SKM-1 (cell line): ENCODE data around the gene GMCL1.

ENCODE experiments used
- DNase-seq: peaks from one replicate; lab custom pipeline; 2025; ENCODE audit not compliant: unreplicated experiment; lab: John Stamatoyannopoulos, UW

Gene GMCL1

DNA sequence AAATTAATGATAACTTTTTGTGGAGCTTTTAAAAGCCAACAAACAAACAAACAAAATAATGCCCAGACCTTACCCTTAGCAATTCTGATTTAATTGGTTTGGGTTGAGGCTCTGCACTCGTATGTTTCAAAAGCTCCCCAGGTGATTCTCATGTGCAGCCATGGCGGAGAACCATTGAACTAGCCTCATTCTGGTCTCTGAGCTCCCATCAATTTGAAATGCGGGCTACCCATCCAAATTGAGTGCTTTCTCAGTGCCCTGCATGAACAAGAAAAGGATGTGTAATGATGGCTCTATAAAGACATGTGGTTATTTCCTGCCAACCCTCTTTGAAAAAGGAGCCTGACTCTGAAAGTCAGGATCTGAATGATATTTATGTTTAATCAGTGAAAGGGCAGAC, 93.7 kb downstream of the GMCL1 start:
- no peak for DNase-seq

DNA sequence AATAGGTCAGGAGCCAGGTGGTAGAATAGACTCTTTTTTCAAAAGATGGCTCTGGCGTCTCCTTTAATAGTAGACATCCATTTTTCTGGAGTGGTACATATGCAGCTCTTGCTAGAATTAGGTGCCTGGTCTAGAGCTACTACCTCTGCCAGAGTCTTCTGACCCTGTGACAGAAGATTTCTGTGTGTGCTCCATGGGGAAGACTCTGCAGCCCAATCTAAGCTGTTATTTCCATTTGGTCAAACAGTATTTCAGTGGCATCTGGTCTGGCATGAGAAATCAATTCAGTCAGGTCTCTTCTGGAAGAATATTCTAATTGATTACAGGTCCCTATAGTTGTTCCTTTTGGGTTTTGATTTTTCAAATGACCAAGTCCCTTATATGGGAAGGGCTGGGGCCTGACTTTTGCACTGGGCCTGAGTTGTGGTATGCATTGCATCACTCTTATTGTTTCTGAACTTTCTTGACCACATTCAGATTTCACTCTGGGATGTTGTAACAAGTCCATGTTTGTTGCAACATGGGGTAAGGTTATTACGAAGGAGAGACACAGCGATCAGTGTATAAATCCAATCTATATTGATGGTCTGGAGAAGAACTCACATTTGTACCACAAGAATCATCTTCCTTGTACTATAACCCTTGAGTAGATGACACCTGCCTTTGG, 97.5 kb downstream of the GMCL1 start:
- peak; percentile 92 for DNase-seq
